ENCODE measurements around the gene TNNT3.

The TNNT3 gene

GRCh38 chr11:1982873-1983600, 63.5 kb downstream of the TNNT3 start:
- no peak overlapping the region for H3K4me3 ChIP-seq (ENCODE audit: low read depth in 1 of 2, low read length in 2 of 2)
- H3K9me3 ChIP-seq (ENCODE audit: control insufficient read depth in 1 of 2, low read length in 2 of 2) = no peaks in the 10 kb centered on the region

GRCh38 chr11:1983601-1983961, 64.1 kb downstream of the TNNT3 start:
- H3K4me3 ChIP-seq (ENCODE audit: low read depth in 1 of 2, low read length in 2 of 2) = no peak overlapping the region

More at GRCh38 chr11:1982873-1983600, 63.5 kb downstream of the TNNT3 start:
- H3K4me1 ChIP-seq (ENCODE audit: control insufficient read depth in 1 of 2, insufficient read depth in 2 of 2, low read length in 2 of 2) = no peaks in the 10 kb centered on the region
- no peaks in the 10 kb centered on the region for H3K27me3 ChIP-seq (ENCODE audit: low read depth, low read length)
- H3K27ac ChIP-seq (ENCODE audit: low read length) = no peak overlapping the region
- H3K36me3 ChIP-seq (ENCODE audit: control insufficient read depth in 1 of 2, insufficient read depth in 2 of 2, low read length in 2 of 2) = no peaks in the 10 kb centered on the region

DNA sequence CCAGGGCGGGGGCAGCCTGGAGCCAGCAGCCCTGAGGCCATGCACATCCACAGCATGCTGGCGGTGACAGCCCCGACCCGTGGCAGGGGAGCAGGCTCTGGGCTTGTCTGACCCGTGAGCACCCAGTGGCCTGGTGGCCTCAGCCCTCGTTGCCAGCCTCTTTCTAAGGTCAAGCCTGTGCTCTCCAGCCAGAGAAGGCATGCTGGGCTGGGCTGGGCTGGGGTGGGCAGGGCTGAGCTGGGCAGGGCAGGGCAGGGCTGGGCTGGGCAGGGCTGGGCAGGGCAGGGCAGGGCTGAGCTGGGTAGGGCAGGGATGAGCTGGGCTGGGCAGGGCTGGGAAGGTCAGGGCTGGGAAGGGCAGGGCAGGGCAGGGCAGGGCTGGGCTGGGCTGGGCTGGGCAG, 67.5 kb downstream of the TNNT3 start:
- H3K27ac ChIP-seq (ENCODE audit: low read length) = no peak overlapping the region
- no peak overlapping the region for H3K4me3 ChIP-seq (ENCODE audit: low read depth in 1 of 2, low read length in 2 of 2)
- no peaks in the 10 kb centered on the region for H3K36me3 ChIP-seq (ENCODE audit: control insufficient read depth in 1 of 2, insufficient read depth in 2 of 2, low read length in 2 of 2)
- no peaks in the 10 kb centered on the region for H3K9me3 ChIP-seq (ENCODE audit: control insufficient read depth in 1 of 2, low read length in 2 of 2)
- no peaks in the 10 kb centered on the region for H3K27me3 ChIP-seq (ENCODE audit: low read depth, low read length)
- no peaks in the 10 kb centered on the region for H3K4me1 ChIP-seq (ENCODE audit: control insufficient read depth in 1 of 2, insufficient read depth in 2 of 2, low read length in 2 of 2)

More at GRCh38 chr11:1983601-1983961, 64.1 kb downstream of the TNNT3 start:
- Histone ChIP-seq H3K4me1 (ENCODE audit: control insufficient read depth in 1 of 2, insufficient read depth in 2 of 2, low read length in 2 of 2) (no peaks in the 10 kb centered on the region), H3K36me3 (ENCODE audit: control insufficient read depth in 1 of 2, insufficient read depth in 2 of 2, low read length in 2 of 2) (no peaks in the 10 kb centered on the region), H3K9me3 (ENCODE audit: control insufficient read depth in 1 of 2, low read length in 2 of 2) (no peaks in the 10 kb centered on the region), H3K27me3 (ENCODE audit: low read depth, low read length) (no peaks in the 10 kb centered on the region), H3K27ac (ENCODE audit: low read length) (no peak overlapping the region)

GRCh38 chr11:1988174-1988573, 68.7 kb downstream of the TNNT3 start:
- no peaks in the 10 kb centered on the region for H3K9me3 ChIP-seq (ENCODE audit: control insufficient read depth in 1 of 2, low read length in 2 of 2)

More at GRCh38 chr11:1988174-1988573, 68.7 kb downstream of the TNNT3 start:
- H3K4me1 ChIP-seq (ENCODE audit: control insufficient read depth in 1 of 2, insufficient read depth in 2 of 2, low read length in 2 of 2) = no peaks in the 10 kb centered on the region
- no peak overlapping the region for H3K27ac ChIP-seq (ENCODE audit: low read length)
- no peaks in the 10 kb centered on the region for H3K27me3 ChIP-seq (ENCODE audit: low read depth, low read length)
- H3K4me3 ChIP-seq (ENCODE audit: low read depth in 1 of 2, low read length in 2 of 2) = no peak overlapping the region
- H3K36me3 ChIP-seq (ENCODE audit: control insufficient read depth in 1 of 2, insufficient read depth in 2 of 2, low read length in 2 of 2) = no peaks in the 10 kb centered on the region
